Measurements from ENCODE around the gene RAET1E.
"Not testable (repeated sequence)": the region's sequence is repeated elsewhere in the genome, so short reads cannot be mapped to it uniquely, and the experiment has no call there.

Gene RAET1E

GRCh38 chr6:149921361-149921760 lies 23.4 kb upstream of the RAET1E start:
- no peak for ATAC-seq
- peaks cover 34% of the 10 kb centered on the region for H3K4me1 Mint-ChIP-seq
- DNase-seq (ENCODE audit: low spot score in 2 of 2), result no peak
- peaks cover 4% of the 10 kb centered on the region for H3K36me3 Mint-ChIP-seq
- peak overlapping the region; percentile 82 for H3K4me3 Mint-ChIP-seq
- no peak overlapping the region for H3K27ac Mint-ChIP-seq
- H3K9me3 Mint-ChIP-seq, result no peaks in the 10 kb centered on the region

GRCh38 chr6:149919834-149920225 lies 21.9 kb upstream of the RAET1E start:
- Mint-ChIP-seq H3K4me3 (no peak overlapping the region), H3K27ac (no peak overlapping the region), H3K36me3 (no peaks in the 10 kb centered on the region), H3K4me1 (peaks cover 20% of the 10 kb centered on the region), H3K9me3 (no peaks in the 10 kb centered on the region)
- DNase-seq (ENCODE audit: low spot score in 2 of 2) (no peak), ATAC-seq (no peak)

- DNase-seq (ENCODE audit: low spot score in 2 of 2); ATAC-seq; H3K9me3 Mint-ChIP-seq; H3K36me3 Mint-ChIP-seq; H3K27ac Mint-ChIP-seq; H3K4me3 Mint-ChIP-seq: not testable (repeated sequence)
- peaks cover 20% of the 10 kb centered on the region for H3K4me1 Mint-ChIP-seq
These were observed 21.4 kb upstream of the RAET1E start for GRCh38 chr6:149919126-149919833.

GRCh38 chr6:149918151-149918905 lies 20.4 kb upstream of the RAET1E start:
- no peaks in the 10 kb centered on the region for H3K9me3 Mint-ChIP-seq
- DNase-seq (ENCODE audit: low spot score in 2 of 2) (no peak), ATAC-seq (no peak)
- peaks cover 16% of the 10 kb centered on the region for H3K4me1 Mint-ChIP-seq
- H3K36me3 Mint-ChIP-seq, result no peaks in the 10 kb centered on the region
- H3K4me3 Mint-ChIP-seq, result no peak overlapping the region
- H3K27ac Mint-ChIP-seq, result no peak overlapping the region

GRCh38 chr6:149917679-149918078 lies 19.8 kb upstream of the RAET1E start:
- H3K4me1 Mint-ChIP-seq, result peaks cover 10% of the 10 kb centered on the region
- H3K36me3 Mint-ChIP-seq, result no peaks in the 10 kb centered on the region
- ATAC-seq (no peak), DNase-seq (ENCODE audit: low spot score in 2 of 2) (no peak)
- no peaks in the 10 kb centered on the region for H3K9me3 Mint-ChIP-seq
- no peak overlapping the region for H3K4me3 Mint-ChIP-seq
- H3K27ac Mint-ChIP-seq, result no peak overlapping the region

- H3K4me3 Mint-ChIP-seq, result no peak overlapping the region
- H3K9me3 Mint-ChIP-seq, result no peaks in the 10 kb centered on the region
- no peak overlapping the region for H3K27ac Mint-ChIP-seq
- H3K36me3 Mint-ChIP-seq, result no peaks in the 10 kb centered on the region
- no peak for ATAC-seq
- DNase-seq (ENCODE audit: low spot score in 2 of 2), result no peak
- H3K4me1 Mint-ChIP-seq, result no peaks in the 10 kb centered on the region
These were observed 18.3 kb upstream of the RAET1E start for GRCh38 chr6:149915970-149916865.

- DNase-seq (ENCODE audit: low spot score in 2 of 2) (no peak), ATAC-seq (no peak)
- H3K4me1 Mint-ChIP-seq, result no peaks in the 10 kb centered on the region
- no peak overlapping the region for H3K27ac Mint-ChIP-seq
- peaks cover 3% of the 10 kb centered on the region for H3K9me3 Mint-ChIP-seq
- H3K4me3 Mint-ChIP-seq, result no peak overlapping the region
- no peaks in the 10 kb centered on the region for H3K36me3 Mint-ChIP-seq
These were observed 15.8 kb upstream of the RAET1E start for GRCh38 chr6:149913540-149914240.

- ATAC-seq, result peak; percentile 33
- Mint-ChIP-seq H3K36me3 (no peaks in the 10 kb centered on the region), H3K4me3 (no peak overlapping the region), H3K9me3 (peaks cover 4% of the 10 kb centered on the region), H3K27ac (no peak overlapping the region), H3K4me1 (no peaks in the 10 kb centered on the region)
- DNase-seq (ENCODE audit: low spot score in 2 of 2), result no peak
These were observed 15.2 kb upstream of the RAET1E start for GRCh38 chr6:149913085-149913484.

- H3K9me3 Mint-ChIP-seq; H3K36me3 Mint-ChIP-seq; DNase-seq (ENCODE audit: low spot score in 2 of 2); H3K27ac Mint-ChIP-seq; H3K4me1 Mint-ChIP-seq; H3K4me3 Mint-ChIP-seq: not testable (repeated sequence)
- peak; percentile 31 for ATAC-seq
These were observed 14.8 kb upstream of the RAET1E start for GRCh38 chr6:149912680-149913079.

- Mint-ChIP-seq H3K4me1 (no peaks in the 10 kb centered on the region), H3K9me3 (peaks cover 9% of the 10 kb centered on the region), H3K36me3 (no peaks in the 10 kb centered on the region), H3K4me3 (no peak overlapping the region), H3K27ac (no peak overlapping the region)
- DNase-seq (ENCODE audit: low spot score in 2 of 2), result no peak
- no peak for ATAC-seq
These were observed 12.8 kb upstream of the RAET1E start for GRCh38 chr6:149910721-149911151.

- DNase-seq (ENCODE audit: low spot score in 2 of 2) (no peak), ATAC-seq (no peak)
- no peak overlapping the region for H3K27ac Mint-ChIP-seq
- H3K36me3 Mint-ChIP-seq, result no peaks in the 10 kb centered on the region
- H3K4me1 Mint-ChIP-seq, result no peaks in the 10 kb centered on the region
- no peak overlapping the region for H3K4me3 Mint-ChIP-seq
- peaks cover 9% of the 10 kb centered on the region for H3K9me3 Mint-ChIP-seq
These were observed 12.0 kb upstream of the RAET1E start for GRCh38 chr6:149909701-149910470.

GRCh38 chr6:149908480-149908879 lies 10.6 kb upstream of the RAET1E start:
- H3K4me3 Mint-ChIP-seq; ATAC-seq; H3K27ac Mint-ChIP-seq; H3K4me1 Mint-ChIP-seq; DNase-seq (ENCODE audit: low spot score in 2 of 2); H3K9me3 Mint-ChIP-seq; H3K36me3 Mint-ChIP-seq: not testable (repeated sequence)

GRCh38 chr6:149907317-149907716 lies 9.4 kb upstream of the RAET1E start:
- DNase-seq (ENCODE audit: low spot score in 2 of 2) (no peak), ATAC-seq (no peak)
- Mint-ChIP-seq H3K4me3 (no peak overlapping the region), H3K27ac (no peak overlapping the region), H3K4me1 (no peaks in the 10 kb centered on the region), H3K36me3 (no peaks in the 10 kb centered on the region), H3K9me3 (peaks cover 9% of the 10 kb centered on the region)

- Mint-ChIP-seq H3K9me3 (peaks cover 9% of the 10 kb centered on the region), H3K4me1 (no peaks in the 10 kb centered on the region), H3K4me3 (no peak overlapping the region), H3K36me3 (no peaks in the 10 kb centered on the region), H3K27ac (no peak overlapping the region)
- DNase-seq (ENCODE audit: low spot score in 2 of 2) (no peak), ATAC-seq (no peak)
These were observed 8.5 kb upstream of the RAET1E start for GRCh38 chr6:149906405-149906804.

Measured in stimulated activated effector memory CD8-positive, alpha-beta T cell treated with anti-CD3 and anti-CD28 coated beads, Interleukin-12 subunit alpha, Interleukin-12 subunit beta, amount 100 ng/mL, for 72 hours (primary cell).